ENCODE data around the gene ASTL. TPM values are rescaled to one million over a fixed set of nuclear protein-coding genes. Genes with fewer than 3 reads are reported as not detected.

Gene ASTL
- total RNA-seq, 3 donors from 2014 or later (not counting 1 experiment from before 2014, with no cell fraction given): 5.5 to 11.3 (median 8.8) TPM

- Mint-ChIP-seq H3K4me3 (no peak overlapping the region), H3K27me3 (ENCODE audit: low read depth in 2 of 2) (peaks cover under 1 to 3% of the 10 kb centered on the region in 2 donors), H3K9me3 (peaks cover 0 to 3% of the 10 kb centered on the region in 2 donors), H3K27ac (no peak overlapping the region), H3K36me3 (no peaks in the 10 kb centered on the region), H3K4me1 (no peaks in the 10 kb centered on the region)
- Histone ChIP-seq H3K27me3 (ENCODE audit: control insufficient read depth, insufficient read depth, low read length) (no peaks in the 10 kb centered on the region), H3K4me1 (ENCODE audit: control insufficient read depth, insufficient read depth, low read length) (no peaks in the 10 kb centered on the region), H3K9me3 (ENCODE audit: control insufficient read depth, insufficient read depth, low read length) (peaks cover 13% of the 10 kb centered on the region), H3K27ac (ENCODE audit: low read length) (no peak overlapping the region), H3K36me3 (ENCODE audit: control insufficient read depth, insufficient read depth, low read length) (no peaks in the 10 kb centered on the region), H3K4me3 (ENCODE audit: low read length) (no peak overlapping the region)
- intact Hi-C loops (cut with micrococcal nuclease): loop anchor here (10.0 kb wide), 1 partner anchor 85 kb away; no protein-coding TSS in a partner anchor
- WGBS (ENCODE audit: insufficient coverage): 98% methylated on average over 3 of the region's 3 CpGs
- ATAC-seq (no peak), DNase-seq (no peak)
- TF ChIP-seq CTCF (IDR thresholded peaks at IDR 0.05): no peak
These were observed 28.3 kb downstream of the ASTL start for GRCh38 chr2:96109931-96110511.

- Histone ChIP-seq H3K9me3 (ENCODE audit: control insufficient read depth, insufficient read depth, low read length) (peaks cover 18% of the 10 kb centered on the region), H3K27me3 (ENCODE audit: control insufficient read depth, insufficient read depth, low read length) (no peaks in the 10 kb centered on the region), H3K27ac (ENCODE audit: low read length) (no peak overlapping the region), H3K4me3 (ENCODE audit: low read length) (no peak overlapping the region), H3K4me1 (ENCODE audit: control insufficient read depth, insufficient read depth, low read length) (no peaks in the 10 kb centered on the region), H3K36me3 (ENCODE audit: control insufficient read depth, insufficient read depth, low read length) (no peaks in the 10 kb centered on the region)
- Mint-ChIP-seq H3K36me3 (no peaks in the 10 kb centered on the region), H3K27ac (no peak overlapping the region), H3K9me3 (peaks cover 0 to 3% of the 10 kb centered on the region in 2 donors), H3K4me3 (no peak overlapping the region), H3K4me1 (no peaks in the 10 kb centered on the region), H3K27me3 (ENCODE audit: low read depth in 2 of 2) (peaks cover 0 to 3% of the 10 kb centered on the region in 2 donors)
- no peak for TF ChIP-seq CTCF (IDR thresholded peaks at IDR 0.05)
- intact Hi-C loops (cut with micrococcal nuclease): no loop called here
- WGBS (ENCODE audit: insufficient coverage): 79% methylated on average over 3 of the region's 3 CpGs
- DNase-seq (no peak), ATAC-seq (no peak)
These were observed 29.0 kb downstream of the ASTL start for GRCh38 chr2:96109361-96109680.

- Histone ChIP-seq H3K9me3 (ENCODE audit: control insufficient read depth, insufficient read depth, low read length) (peaks cover 18% of the 10 kb centered on the region), H3K27me3 (ENCODE audit: control insufficient read depth, insufficient read depth, low read length) (no peaks in the 10 kb centered on the region), H3K36me3 (ENCODE audit: control insufficient read depth, insufficient read depth, low read length) (no peaks in the 10 kb centered on the region), H3K4me1 (ENCODE audit: control insufficient read depth, insufficient read depth, low read length) (no peaks in the 10 kb centered on the region), H3K27ac (ENCODE audit: low read length) (no peak overlapping the region), H3K4me3 (ENCODE audit: low read length) (no peak overlapping the region)
- DNase-seq (no peak), ATAC-seq (no peak)
- no peak overlapping the region for H3K4me3 Mint-ChIP-seq
- intact Hi-C loops (cut with micrococcal nuclease): no loop called here
- whole genome bisulfite sequencing (ENCODE audit: insufficient coverage): 77% methylated on average over 17 of the region's 17 CpGs
- no peaks in the 10 kb centered on the region for H3K36me3 Mint-ChIP-seq
- TF ChIP-seq CTCF (IDR thresholded peaks at IDR 0.05): no peak
- H3K9me3 Mint-ChIP-seq: peaks cover 0 to 3% of the 10 kb centered on the region in 2 donors
- peaks cover 0 to 3% of the 10 kb centered on the region in 2 donors for H3K27me3 Mint-ChIP-seq (ENCODE audit: low read depth in 2 of 2)
- no peak overlapping the region for H3K27ac Mint-ChIP-seq
- H3K4me1 Mint-ChIP-seq: no peaks in the 10 kb centered on the region
These were observed 29.6 kb downstream of the ASTL start for GRCh38 chr2:96108541-96109360.

Measured in natural killer cell (primary cell).